ENCODE data around the gene HOXD9. TPM values are rescaled to one million over a fixed set of nuclear protein-coding genes. Genes with fewer than 3 reads are reported as not detected.
A peak's percentile ranks its signal among the peaks of the same experiment; 100 is the strongest.

Gene HOXD9
- total RNA-seq, 1 donor from 2014 or later, result 0.56 TPM

DNA sequence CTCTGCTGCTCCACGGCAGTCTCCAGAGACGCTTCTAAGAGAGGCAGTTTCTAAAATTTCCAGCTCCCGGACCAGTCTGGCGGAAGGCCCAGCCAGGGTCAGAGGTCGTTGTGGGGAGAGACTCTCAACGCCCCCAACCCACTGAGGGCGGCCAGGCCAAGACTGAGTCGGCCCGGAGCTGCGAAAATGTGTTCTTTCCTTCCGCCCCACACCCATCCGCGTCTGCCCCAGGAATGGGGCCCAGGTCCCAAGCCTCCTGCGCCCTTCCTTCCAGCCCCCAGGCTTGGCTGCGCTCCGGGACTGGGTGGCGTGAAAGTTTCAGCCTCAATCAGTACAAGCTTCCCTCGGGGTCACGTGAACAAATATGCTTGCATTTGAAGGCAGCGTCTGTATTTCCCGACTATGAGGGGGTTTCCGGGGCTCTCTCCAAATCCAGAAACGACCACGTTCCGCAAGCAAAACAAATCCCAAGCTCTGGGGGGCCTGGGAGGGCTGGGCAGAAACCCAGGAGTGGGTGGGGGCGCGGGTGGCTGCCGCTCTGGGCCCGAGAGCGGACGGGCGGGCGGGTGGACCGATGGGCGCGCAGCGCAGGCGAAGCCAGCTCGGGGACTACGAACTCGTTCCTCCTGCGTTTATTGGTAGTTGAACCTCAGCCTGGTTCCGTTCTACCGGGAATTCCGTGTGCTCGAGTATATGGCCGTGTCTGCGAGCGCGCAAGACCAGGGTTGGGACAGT is 37.9 kb downstream of the HOXD9 start:
- H3K27ac Mint-ChIP-seq (ENCODE audit: unreplicated experiment), result no peak overlapping the region
- TF ChIP-seq, protein P1, sequence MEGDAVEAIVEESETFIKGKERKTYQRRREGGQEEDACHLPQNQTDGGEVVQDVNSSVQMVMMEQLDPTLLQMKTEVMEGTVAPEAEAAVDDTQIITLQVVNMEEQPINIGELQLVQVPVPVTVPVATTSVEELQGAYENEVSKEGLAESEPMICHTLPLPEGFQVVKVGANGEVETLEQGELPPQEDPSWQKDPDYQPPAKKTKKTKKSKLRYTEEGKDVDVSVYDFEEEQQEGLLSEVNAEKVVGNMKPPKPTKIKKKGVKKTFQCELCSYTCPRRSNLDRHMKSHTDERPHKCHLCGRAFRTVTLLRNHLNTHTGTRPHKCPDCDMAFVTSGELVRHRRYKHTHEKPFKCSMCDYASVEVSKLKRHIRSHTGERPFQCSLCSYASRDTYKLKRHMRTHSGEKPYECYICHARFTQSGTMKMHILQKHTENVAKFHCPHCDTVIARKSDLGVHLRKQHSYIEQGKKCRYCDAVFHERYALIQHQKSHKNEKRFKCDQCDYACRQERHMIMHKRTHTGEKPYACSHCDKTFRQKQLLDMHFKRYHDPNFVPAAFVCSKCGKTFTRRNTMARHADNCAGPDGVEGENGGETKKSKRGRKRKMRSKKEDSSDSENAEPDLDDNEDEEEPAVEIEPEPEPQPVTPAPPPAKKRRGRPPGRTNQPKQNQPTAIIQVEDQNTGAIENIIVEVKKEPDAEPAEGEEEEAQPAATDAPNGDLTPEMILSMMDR (IDR thresholded peaks at IDR 0.05; ENCODE audit: unreplicated experiment), result no peak

DNA sequence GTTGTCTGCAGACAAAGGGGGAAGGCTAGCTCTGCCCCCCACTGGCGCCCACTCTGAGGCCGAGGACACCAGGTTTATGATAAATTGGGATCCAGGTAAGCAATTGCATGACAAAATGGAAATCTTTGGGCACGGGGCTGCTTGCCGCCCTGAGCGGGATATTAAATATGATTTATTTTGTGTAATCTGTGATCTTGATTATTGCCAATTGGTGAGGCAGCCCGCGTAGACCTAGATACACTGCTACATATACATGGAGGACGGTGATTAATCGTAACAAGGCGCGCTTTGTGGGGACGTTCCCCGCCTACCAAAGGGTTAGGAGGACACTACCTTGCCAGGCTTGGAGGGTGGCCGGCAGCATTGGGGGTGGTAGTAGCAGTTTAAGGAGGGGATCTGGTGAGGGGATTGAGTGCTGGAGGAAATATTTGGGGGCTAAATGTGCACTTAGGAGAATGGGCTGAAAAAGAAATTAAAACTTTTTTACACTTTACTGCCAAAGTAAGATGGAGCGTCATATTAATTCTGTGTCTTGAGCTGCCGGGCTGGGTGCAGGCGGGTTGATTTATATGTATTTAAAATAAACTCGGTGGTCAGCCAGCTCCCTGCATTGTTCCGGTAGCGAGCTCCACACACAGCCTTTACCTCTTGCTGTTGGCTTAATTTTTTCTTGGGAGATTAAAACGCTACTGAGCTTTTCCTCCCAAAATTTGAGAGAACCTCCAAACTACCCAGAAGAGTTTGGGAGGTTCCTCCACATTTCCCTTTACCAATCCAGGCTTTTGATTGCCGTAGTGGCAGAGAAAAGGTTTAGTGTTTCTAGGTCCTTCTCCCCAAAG is 38.7 kb downstream of the HOXD9 start:
- Mint-ChIP-seq H3K9me3 (ENCODE audit: unreplicated experiment) (no peaks in the 10 kb centered on the region), H3K27me3 (ENCODE audit: unreplicated experiment) (peaks cover 49% of the 10 kb centered on the region), H3K27ac (ENCODE audit: unreplicated experiment) (no peak overlapping the region), H3K4me3 (ENCODE audit: unreplicated experiment) (no peak overlapping the region), H3K36me3 (ENCODE audit: low read depth, unreplicated experiment) (no peaks in the 10 kb centered on the region), H3K4me1 (ENCODE audit: unreplicated experiment) (peaks cover 33% of the 10 kb centered on the region)
- TF ChIP-seq, protein P1 (IDR thresholded peaks at IDR 0.05; ENCODE audit: unreplicated experiment), result no peak
- DNase-seq (ENCODE audit: low spot score), result no peak

More for the DNA sequence above, 37.9 kb downstream of the HOXD9 start:
- H3K27me3 Mint-ChIP-seq (ENCODE audit: unreplicated experiment), result peaks cover 47% of the 10 kb centered on the region
- H3K4me3 Mint-ChIP-seq (ENCODE audit: unreplicated experiment), result no peak overlapping the region
- peaks cover 33% of the 10 kb centered on the region for H3K4me1 Mint-ChIP-seq (ENCODE audit: unreplicated experiment)
- H3K36me3 Mint-ChIP-seq (ENCODE audit: low read depth, unreplicated experiment), result no peaks in the 10 kb centered on the region
- no peaks in the 10 kb centered on the region for H3K9me3 Mint-ChIP-seq (ENCODE audit: unreplicated experiment)
- no peak for DNase-seq (ENCODE audit: low spot score)

DNA sequence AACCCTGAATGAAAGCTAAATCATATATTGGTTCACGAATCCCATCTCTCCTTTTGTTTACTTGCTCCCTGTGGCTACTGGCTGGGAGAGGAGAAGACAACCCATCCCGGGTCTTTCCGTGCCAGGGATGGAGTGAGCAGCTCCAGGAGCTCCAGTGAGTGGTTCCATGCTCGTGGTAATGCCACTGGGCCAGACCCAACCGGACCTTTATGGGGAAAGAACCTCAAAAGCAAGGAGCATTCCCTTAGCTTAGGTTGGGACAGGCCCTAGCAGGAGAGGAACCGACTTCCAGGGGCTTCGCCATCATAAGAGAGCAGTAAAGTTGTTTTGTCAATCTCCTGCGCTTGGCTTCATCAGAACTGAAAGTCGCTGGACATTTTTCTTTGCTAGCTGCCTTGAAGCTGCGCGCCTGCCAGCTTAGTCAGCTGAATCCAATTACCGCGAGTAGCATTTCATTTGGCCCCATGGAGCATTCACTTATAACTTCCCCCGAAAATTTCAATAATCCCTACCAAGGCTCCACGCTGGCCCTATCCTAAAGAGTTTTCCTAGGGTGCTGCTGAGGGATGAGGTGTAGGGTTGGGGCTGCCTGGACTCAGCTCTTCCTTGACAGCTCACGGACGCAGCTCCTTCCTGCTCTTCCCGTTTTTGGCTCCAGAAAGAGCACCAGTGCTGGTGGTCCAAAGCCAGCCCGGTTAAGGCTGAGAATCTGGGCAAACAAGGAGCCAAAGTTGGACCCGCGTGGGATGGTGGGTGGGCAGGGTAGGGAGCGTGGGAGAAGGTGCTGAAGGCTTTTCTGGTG is 39.5 kb downstream of the HOXD9 start:
- peaks cover 33% of the 10 kb centered on the region for H3K4me1 Mint-ChIP-seq (ENCODE audit: unreplicated experiment)
- H3K27me3 Mint-ChIP-seq (ENCODE audit: unreplicated experiment), result peaks cover 48% of the 10 kb centered on the region
- no peak overlapping the region for H3K27ac Mint-ChIP-seq (ENCODE audit: unreplicated experiment)
- DNase-seq (ENCODE audit: low spot score), result no peak
- no peaks in the 10 kb centered on the region for H3K9me3 Mint-ChIP-seq (ENCODE audit: unreplicated experiment)
- TF ChIP-seq, protein P1 (IDR thresholded peaks at IDR 0.05; ENCODE audit: unreplicated experiment), result no peak
- H3K4me3 Mint-ChIP-seq (ENCODE audit: unreplicated experiment), result no peak overlapping the region
- H3K36me3 Mint-ChIP-seq (ENCODE audit: low read depth, unreplicated experiment), result no peaks in the 10 kb centered on the region

DNA sequence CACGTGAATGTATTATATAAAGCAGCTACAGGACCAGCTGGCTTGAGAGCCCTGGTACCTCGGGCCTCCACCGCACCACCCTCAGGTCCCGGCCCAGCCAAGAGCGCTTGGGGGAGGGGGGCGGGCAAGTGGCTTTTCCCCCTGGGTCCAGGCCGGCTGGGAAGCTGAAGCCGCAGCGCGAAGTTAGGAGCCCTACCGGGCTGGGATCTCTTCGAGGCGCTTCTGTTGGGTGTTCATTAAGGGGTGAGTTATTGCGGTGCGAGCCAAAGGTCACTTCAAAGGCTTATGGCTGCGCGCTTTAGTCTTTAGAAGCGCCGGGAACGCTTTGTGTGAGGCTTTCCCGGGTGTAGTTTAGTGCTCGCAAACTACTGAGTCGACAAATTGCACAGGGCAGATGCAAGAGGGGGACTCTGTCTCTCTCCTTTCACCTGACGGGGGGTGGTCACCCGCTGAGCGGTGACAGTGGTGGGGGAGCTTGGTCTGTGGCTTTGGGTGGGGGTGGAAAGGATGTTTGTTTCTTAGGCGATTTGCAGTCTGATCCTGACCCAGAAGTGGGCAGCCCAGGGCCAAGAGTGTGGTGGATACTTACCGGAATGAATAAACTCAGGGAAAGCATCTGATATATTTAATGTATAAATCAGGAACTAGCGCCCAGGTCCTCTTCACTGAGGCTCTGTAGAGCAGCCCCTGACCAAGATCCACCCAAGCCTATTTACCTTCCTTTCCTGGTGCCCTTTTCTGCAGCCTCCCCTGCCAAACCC is 40.6 kb downstream of the HOXD9 start:
- Mint-ChIP-seq H3K4me3 (ENCODE audit: unreplicated experiment) (no peak overlapping the region), H3K4me1 (ENCODE audit: unreplicated experiment) (peaks cover 26% of the 10 kb centered on the region), H3K27me3 (ENCODE audit: unreplicated experiment) (peaks cover 44% of the 10 kb centered on the region), H3K36me3 (ENCODE audit: low read depth, unreplicated experiment) (no peaks in the 10 kb centered on the region), H3K27ac (ENCODE audit: unreplicated experiment) (peak overlapping the region; percentile 48), H3K9me3 (ENCODE audit: unreplicated experiment) (no peaks in the 10 kb centered on the region)
- no peak for DNase-seq (ENCODE audit: low spot score)
- TF ChIP-seq, protein P1 (IDR thresholded peaks at IDR 0.05; ENCODE audit: unreplicated experiment), result no peak
